ENCODE data around the gene B3GALT5.

The B3GALT5 gene

DNA sequence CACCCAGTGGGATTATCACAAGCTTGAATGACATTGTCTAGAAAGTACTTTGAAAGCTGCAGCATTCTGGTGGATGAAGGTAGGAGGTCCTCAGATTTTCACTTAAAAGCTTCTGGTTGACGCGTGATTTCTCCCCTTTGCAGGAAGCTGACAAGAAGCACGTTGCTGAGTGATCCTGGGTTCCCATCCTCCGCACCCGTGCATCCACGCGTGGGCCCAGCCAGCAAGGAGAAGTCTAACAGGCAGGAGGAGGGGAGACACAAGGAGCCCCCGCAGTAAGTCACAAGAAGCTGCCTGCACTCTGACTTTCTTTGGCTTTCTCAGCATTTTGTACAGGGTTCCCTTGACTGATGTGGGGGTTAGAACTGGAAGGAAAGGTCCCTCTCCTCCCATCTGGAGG, 7.8 kb upstream of the B3GALT5 start:
- DNase-seq (ENCODE audit: low spot score): no peak

DNA sequence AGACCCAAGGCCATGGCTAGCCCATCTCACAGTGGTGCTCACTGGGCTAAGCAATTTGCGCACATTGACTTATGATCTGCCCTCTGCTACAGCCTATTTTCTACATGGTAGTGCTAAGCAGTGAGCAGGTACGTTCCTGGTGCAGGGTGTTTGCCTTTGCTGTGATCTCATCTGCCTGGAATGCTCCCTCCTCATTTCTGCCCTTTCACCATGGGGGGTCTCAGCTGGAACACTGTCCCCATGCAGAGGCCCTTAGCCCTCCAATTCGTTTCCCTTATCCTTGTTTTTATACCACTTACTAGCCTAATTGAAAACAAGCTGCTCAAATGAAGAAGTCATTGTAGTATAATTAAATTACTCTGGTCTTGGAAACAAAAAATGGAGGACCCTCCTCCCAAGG, 2.0 kb upstream of the B3GALT5 start:
- DNase-seq (ENCODE audit: low spot score): no peak

DNA sequence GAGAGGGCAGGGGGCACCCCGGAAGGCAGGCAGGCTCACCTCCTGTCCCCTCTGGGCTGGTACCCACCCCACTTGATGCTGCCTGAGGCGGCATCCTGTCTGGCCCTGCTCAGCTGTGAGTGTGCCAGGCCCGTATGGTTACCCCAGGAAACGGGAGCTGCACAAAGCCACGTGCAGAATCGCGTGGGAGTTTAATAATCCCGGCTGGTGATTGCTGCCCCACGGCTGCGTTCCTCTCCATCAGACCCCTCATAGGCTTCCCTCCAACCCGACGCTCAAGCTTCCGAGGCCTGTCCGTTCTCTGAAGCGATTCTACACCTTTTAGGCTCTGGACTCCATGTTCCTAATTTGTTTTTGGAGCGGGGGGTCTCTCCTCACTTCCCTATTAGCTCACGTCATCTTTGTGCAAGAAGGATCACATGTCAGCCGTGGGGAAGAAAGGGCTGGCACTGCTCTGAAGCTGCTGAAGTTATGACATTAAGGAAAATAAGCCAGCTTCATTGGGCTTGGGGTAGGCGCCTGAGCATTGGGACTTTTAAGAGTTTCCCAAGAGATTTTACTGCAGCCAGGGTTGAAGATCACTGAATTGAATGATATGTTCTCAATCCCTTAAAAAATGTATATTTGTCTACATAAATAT, 1.1 kb upstream of the B3GALT5 start:
- no peak for DNase-seq (ENCODE audit: low spot score)

DNA sequence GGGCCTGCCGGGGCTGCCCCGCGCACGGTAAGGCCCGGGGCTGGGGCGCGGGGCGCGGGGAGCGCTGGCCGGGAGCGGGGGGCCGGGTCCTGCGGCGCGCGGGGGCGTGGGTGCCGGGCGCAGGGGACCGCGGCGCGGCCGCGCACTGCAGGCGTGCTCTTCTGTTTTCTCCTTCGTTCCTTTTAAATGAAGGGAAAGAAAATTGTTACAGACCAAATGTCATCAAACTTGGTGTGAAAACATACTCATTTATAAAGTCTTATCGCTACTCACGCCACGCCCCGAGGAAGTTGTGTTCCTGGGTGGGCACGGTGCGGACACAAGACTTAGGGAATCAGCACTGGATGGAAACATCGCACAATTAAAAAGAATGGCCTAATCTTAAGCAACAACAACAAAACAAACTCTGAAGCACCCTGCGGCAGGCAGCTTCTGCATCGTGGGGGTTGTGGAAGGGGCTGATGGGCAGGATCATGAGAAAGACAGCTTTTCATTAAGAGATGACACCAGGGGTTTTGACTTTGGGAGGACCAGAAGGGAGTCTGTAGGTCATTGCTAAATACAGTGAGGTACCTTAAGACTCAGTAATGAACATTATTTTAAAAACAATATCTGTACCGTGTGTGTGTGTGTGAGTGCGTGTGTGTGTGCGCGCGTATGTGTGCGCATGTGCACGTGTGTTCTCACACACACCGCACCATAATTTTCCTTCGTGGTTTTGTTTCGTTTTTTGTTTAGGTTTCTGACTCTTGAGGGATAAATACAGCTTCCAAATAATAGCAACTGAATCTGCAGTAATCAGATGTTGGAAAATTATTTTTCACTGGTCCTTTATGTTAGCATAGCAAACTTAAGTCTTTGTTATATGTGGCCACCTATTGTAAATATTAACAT, 548 bp downstream of the B3GALT5 start:
- DNase-seq (ENCODE audit: low spot score): no peak

DNA sequence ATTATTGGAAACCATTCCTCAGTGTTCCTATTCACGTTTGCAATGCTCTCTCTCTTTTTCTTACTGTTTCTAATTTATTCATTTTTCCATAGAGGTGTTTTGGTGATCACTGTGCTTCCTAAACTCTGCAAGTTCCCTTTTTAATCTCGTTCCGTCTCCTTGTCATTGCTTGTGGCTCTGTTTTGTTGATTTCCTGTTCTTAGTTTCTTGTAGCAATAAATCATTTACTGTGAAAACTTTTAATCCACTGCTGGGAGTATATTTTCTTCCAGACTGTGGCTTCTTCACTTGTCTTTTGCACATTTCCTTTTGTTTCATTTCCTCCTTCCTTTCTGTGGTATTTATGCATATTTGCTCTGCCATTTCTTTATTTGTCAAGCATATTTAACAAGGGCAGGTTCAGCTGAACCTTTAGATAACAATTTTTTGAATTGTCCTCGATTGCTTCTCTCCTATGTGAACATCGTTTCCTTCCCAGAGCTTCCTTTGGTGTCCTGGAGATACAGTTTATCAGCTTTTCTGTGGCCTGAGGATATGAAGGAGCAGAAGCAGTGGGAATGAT, 3.6 kb downstream of the B3GALT5 start:
- no peak for DNase-seq (ENCODE audit: low spot score)

DNA sequence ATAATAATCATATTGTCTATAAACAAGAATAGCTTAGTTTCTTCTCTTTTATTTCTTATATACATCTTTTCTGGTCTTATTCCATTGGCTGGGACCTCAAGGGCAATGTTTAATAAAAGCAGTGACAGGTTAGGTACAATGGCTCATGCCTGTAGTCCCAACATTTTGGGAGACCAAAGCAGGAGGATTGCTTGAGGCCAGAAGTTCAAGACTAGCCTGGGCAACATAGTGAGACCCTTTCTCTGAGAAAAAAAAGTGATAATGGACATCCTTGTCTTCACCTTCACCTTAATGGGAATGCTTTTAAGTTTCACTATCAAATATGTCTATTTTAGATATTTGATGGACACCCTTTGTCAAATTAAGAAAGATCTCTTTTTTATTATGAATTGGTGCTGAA, 8.1 kb downstream of the B3GALT5 start:
- DNase-seq (ENCODE audit: low spot score): no peak

DNA sequence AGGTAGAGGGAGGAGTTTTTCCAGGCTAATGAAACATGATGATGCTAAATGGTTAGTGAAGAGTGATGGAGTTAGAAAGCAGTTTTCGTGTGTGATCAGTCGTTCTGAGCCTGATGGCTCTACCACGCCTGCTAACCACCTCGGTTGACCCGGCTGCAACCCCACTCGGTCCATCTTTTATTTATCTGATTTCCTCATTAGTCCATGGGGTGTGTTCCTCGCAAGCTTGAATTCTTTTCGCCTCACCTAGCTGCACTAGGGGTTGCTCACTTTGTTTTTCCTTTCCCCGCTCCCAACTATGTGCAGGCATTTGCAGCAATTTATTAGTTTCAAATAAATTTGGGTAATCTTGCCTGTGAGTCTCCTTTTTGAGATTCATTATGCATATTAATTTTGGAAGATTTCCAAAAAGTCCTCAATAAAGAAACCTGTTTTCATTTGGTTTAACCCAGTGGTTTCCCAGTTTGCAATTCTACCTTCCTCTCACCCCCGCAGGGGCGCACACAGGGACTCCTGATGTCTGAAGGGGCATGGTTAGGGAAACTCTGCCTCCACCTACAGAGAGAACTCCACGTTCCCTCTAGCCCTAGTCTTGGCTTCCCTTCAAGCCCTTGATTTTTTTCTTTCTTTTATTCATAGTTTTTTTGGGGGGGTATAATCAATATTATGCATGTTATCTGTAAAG, 12.6 kb downstream of the B3GALT5 start:
- DNase-seq (ENCODE audit: low spot score): no peak

DNA sequence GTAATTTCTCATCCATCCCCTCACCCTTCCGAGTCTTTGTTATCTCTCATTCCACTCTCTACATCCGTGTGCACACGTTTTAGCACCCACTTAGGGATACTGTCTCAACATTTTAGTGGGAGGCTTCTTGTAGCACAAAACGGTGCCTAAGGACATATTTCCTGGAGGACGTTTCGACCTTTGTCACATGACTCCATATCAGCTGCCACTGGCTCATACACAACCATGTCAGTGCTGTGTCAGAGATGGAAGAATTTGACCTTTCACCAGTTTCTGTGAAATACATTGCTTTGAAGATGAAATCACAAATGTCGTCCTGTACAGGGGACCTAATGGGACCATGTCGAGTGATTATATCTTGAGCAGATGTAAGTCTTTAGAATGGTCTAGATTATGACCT, 15.6 kb downstream of the B3GALT5 start:
- DNase-seq (ENCODE audit: low spot score): no peak

DNA sequence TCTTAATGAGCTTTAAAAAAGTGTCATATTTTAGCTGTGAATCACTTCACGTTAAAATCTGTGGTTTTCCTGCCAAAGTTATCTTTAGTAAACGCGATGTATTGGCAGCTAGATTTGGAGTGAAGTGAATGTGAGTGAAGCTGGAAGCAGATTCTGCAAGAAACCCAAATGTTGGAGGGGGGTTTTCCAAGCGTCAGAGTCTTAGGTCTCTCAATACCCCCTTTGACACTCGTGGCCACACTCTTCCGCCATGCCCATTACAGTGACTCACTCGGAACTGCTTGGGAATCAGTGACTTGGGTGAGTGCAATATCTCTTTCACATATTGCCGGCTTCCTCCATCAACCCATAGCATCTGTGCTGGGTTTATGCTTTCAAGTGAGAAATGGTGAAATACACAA, 17.5 kb downstream of the B3GALT5 start:
- DNase-seq (ENCODE audit: low spot score): no peak

DNA sequence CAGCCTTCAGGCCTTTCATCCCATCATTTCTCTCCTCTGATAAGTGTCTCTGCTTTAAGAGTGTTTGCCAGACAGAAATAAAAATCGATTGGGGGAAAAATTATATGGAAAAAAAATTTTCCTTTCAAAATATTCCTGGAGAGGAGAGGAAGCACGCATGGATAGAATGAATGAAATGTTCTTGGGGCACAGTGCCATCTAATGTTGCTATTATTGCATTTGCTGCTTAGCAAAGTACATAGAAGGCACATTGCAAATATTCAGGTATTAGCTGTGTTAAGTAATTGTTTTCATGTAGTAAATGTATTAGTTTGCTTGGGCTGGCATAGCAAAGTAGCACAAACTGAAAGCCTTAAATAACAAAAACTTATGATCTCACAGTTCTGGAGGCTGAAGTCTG, 18.1 kb downstream of the B3GALT5 start:
- no peak for DNase-seq (ENCODE audit: low spot score)

DNA sequence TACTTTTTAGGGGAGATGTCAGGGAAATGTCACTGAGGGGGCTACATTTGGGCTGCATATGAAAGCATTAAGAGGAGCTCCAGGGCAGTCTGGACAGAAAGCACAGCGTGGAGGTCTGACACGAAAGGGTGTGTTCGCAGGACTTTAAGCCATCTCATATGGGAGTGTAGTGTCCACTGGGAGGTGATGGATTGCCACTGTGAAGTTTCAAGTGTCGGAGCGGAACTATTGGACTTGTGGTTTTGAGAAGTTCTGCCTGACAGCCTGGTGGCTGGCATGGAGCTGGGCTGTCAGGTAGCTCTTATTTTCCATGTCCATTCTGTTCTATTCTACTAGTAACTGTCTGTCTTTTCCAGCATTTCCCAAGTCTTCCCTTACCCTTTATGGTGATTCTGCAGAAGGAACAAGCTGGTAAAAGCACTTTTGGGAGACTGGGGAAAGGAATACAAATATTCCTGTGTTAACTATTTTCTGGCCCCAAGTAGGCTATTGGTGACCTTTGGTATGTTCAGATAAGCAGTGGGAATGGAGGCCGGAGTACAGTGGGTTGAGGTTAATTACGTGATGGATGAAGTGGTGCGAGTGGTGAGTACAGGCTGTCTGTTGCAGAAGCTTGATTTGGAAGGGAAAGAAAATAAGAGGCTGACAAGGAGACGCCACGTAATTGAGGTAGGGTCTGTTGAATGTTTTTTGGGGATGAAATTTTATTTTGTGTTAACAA, 19.3 kb downstream of the B3GALT5 start:
- no peak for DNase-seq (ENCODE audit: low spot score)

DNA sequence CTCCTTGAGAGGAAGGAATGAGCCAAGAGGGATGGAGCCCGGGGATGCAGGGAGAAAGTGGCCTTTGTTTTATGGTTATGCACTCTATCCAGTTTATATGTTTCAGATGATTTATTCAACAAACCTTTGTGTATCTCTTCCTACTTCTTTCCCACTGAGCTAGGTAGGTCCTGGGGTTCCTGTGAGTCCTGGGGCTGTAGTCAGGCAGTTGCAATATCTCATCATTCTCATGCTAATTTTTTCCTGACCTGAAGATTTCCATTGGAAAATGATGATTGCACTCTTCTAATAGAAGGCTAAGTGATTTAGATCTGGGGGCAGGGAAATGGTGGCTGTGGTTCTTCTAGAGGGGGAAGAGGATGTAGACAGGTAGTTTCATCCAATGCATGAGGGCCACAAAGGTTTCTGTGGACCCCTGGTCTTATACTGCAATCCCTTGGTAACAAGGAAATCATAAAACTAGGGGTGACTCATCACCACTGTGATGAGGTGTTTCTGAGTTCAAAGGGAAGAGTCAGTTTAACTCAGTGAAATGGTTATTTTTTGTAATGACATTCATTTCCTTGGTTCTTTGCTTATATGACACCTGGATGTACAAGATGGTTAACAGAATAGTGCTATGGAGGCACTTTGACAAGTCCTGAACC, 20.2 kb downstream of the B3GALT5 start:
- DNase-seq (ENCODE audit: low spot score): peak; percentile 41

DNA sequence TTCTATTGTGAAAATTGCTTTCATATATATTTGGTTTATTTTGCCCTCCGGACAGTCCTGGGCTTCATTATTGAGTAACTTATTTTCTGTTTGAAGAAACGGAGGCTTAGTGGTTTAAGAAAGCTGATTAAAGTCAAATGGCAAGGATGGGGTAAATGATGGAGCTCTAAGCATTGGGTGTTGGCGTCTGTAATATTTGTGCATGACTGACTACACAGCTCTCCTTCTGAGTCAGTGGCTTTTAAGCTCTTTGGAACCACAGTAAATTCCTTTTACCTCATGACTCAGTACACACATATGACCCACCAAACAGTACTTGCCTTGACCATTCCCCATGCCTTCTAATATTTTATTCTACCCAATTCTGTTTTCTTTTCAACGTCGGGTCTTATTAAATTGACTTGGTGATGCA, 21.0 kb downstream of the B3GALT5 start:
- peak; percentile 76 for DNase-seq (ENCODE audit: low spot score)

DNA sequence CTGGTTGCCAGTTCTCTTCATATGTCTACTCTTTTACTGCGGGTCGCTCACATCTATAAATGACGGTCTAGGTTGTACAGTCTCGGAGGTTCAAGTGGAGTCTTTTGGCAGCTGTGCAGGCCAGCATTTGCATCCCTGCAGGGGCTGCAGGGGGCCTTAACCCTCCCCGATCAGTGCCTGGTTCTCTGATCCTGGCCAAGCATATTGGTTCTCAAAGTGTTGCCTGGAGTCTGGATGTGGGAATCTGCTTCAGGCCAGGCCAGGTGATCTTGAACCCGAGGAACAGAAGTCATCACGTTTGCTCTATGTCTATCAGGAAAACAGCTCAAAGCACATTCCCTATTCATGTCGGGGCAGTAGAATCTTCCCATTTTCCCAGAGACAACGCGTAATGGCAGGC, 21.8 kb downstream of the B3GALT5 start:
- DNase-seq (ENCODE audit: low spot score): no peak

DNA sequence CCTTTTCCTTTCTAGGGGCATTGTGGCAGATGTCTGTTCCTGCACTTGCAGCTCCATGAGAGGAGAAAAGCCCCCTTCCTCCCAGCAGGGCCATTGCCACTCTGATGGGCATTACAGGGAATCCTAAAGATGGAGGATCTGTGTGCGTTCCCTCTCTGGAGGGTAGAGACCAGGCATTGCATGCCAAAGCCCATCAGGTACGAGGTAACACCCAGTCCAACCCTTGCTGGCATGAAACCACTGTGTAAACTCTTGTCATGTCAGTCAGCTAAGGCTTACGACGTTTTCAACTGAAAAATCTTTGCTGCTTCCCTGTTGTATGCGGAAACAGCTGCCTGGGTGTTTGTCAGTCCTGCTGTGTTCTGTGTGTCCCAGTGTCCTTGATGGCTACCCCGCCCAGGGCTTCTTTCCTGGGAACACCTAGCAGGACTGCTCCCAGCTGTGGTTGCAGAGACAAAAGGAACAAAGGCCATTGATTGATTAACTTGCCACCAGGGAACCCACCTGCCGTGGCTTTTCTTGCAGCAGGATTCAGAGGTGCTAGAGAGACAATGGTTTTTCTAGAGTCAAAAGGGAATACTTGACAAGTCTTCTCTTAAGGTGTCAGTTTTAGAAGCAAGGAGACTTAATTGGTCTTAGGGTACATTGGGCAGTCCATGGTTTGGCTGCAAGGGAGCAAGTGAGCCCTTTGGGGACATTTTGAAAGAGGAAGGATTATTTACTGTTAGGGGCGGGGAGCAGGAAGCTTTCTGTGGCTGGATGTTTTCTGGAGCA, 24.6 kb downstream of the B3GALT5 start:
- DNase-seq (ENCODE audit: low spot score): no peak

DNA sequence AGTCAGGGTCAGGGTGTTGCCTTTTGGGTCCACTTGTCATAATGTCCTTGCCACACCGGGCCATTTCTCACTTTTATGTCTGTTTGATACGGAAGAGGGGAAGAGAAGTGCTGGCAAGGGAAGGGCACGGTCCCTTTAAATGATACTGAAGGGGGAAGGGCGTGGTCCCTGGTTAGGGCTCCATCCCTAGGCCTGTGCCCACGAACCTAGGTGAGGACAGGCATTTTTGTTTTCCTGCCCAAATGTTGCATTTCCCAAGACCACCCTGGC, 25.2 kb downstream of the B3GALT5 start:
- DNase-seq (ENCODE audit: low spot score): no peak

DNA sequence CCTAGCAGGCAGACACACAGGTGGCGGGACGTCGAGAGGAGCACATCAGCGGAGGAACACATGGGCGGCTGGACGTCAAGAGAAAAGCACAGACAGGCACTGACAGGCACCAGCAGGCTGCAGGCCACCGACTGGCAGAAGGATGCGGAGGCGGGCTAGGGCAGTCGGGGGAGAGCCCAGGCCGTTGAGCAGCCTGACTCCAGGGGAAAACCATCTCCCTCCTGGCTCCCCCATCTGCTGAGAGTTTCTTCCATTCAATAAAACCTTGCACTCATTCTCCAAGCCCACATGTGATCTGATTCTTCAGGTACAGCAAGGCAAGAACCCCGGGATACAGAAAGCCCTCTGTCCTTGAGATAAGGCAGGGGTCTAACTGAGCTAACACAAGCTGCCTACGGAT, 25.5 kb downstream of the B3GALT5 start:
- no peak for DNase-seq (ENCODE audit: low spot score)

DNA sequence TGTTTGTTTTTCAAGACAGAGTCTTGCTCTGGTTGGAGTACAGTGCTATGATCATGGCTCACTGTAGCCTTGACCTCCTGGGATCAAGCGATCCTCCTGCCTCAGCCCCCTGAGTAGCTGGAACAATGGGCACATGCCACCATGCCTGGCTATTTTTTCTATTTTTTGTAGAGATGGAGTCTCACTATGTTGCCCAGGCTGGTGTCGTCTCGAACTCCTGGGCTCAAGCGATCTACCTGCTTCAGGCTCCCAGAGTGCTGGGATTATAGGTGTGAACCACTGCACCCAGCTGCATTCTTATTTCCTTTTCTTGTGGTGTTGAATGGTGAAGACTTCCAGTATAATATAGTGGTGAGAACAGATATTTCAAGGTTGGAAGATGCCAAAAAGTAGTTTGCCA, 28.0 kb downstream of the B3GALT5 start:
- DNase-seq (ENCODE audit: low spot score): no peak

DNA sequence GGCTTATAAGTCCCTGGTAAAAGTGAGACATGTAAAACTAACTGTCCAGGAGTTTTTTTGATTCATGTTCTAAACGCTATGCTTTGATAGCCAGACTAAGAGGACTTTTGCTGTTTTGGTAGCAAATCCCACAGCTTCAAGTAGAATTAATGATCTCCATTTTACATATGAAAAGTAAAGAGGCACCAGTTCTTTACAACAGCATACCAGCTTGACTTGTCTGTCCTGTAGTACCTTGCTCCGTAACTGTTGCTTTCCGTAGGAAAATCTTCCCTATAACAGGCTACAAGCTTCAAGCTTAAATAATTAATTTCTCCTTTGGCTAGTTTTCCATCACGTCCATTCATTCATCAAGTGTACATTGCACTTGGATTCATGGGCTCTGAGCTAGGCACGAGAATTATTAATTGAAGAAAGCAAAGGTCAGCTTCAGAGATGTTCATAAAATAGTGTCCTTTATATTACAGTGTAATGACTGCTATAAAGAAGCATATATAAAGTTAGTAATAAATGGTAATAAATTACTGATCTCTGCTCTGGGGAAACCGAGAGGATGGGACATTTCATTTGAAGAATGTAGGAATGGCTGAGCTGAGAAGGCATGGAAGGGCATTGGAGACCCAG, 29.2 kb downstream of the B3GALT5 start:
- DNase-seq (ENCODE audit: low spot score): no peak

DNA sequence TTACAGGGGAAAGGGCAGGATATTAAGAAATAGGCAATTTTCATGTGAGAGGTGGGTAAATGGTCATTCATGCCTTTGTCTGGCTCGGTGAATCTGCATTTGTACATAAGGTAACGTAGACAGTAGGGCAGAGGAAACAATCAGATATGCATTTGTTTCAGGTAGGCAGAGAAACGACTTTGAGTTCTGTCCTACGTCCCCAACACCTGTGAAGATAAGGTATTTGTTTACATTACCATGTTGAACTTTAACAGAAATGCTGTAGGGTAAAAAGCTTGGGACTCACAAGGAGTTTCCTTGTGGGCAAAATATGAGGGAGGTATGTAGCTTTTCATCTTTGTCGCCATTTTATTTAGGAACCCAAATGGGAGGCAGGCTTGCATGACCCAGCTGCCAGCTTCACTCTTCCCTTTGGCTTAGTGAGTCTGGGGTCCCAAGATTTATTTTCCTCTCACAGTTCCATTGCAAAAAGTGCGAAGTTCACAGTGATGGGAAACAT, 31.4 kb downstream of the B3GALT5 start:
- DNase-seq (ENCODE audit: low spot score): no peak
